HG03432 (cell line): Measurements from ENCODE around the gene ZNF462.

Experiments used
- ATAC-seq: cut with Tn5 transposase; IDR thresholded peaks from one replicate; pipeline ENCODE4 v1.9.1; 2021; ENCODE audit warnings: mild to moderate bottlenecking, moderate library complexity; ENCODE audit not compliant: unreplicated experiment

The ZNF462 gene

GRCh38 chr9:107049046-107049802, 186.3 kb downstream of the ZNF462 start:
- no peak for ATAC-seq

- ATAC-seq = no peak
These were observed 186.8 kb downstream of the ZNF462 start for GRCh38 chr9:107049803-107050184.

- ATAC-seq = no peak
These were observed 188.4 kb downstream of the ZNF462 start for GRCh38 chr9:107051392-107051791.

GRCh38 chr9:107054146-107054545, 191.2 kb downstream of the ZNF462 start:
- no peak for ATAC-seq

- ATAC-seq = no peak
These were observed 196.3 kb downstream of the ZNF462 start for GRCh38 chr9:107059220-107059619.

GRCh38 chr9:107060062-107060461, 197.1 kb downstream of the ZNF462 start:
- no peak for ATAC-seq
